GM19455 (cell line): ENCODE results near the gene RGS7.
"Not testable (repeated sequence)": the region's sequence is repeated elsewhere in the genome, so short reads cannot be mapped to it uniquely, and the experiment has no call there.

ENCODE experiments used
- ATAC-seq: cut with Tn5 transposase; IDR thresholded peaks from one replicate; pipeline ENCODE4 v1.9.1; 2021; ENCODE audit not compliant: unreplicated experiment

Gene RGS7

DNA sequence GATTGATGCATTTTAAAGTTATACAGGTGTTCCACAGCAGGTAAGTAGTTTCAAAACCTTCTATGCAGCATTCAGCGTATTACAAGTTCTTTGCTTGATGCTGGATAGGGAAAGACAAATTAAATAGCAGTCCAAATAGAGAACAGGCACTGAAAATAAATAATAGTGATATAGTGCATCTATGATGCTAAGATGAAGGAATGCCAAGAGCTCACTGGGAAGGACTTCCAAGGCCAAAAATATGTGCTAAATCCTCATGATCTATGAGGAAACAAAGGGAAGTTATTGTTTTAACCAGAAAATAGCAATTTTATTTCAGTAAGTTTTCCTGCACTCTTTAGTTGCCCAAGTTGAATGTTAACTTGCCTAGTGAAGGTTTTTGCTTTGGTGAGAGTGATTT lies 617.3 kb downstream of the RGS7 start:
- ATAC-seq = no peak

DNA sequence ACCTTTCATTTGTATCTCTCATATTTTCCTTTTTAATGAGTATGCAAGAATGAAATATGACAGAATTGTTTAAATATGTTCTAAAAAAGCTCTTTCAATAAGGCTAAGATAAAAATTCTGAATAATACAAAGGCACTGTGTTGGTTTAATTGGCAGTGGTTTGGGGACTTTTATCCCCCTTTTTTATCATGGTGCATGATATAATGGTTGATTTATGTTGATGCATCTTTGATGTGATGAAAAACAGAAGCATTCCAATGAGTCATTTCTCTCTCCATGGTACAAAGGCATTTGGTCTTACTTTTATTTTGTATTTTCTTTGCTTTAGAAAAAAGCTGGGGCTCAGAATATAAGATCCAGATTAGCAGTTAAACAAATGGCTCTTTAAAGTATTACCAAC lies 617.9 kb downstream of the RGS7 start:
- no peak for ATAC-seq

GRCh38 chr1:240737766-240738265 lies 619.2 kb downstream of the RGS7 start:
- no peak for ATAC-seq

- ATAC-seq = no peak
Measured at GRCh38 chr1:240737298-240737697, 619.7 kb downstream of the RGS7 start.

DNA sequence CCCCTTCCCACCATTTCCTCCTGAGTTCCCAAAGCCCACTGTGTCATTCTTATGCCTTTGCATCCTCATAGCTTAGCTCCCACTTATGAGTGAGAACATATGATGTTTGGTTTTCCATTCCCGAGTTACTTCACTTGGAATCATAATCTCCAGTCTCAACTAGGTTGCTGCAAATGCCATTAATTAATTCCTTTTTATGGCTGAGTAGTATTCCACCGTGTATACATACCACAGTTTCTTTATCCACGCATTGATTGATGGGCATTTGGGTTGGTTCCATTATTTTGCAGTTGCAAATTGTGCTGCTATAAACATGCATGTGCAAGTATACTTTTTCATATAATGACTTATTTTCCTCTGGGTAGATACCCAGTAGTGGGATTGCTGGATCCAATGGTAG lies 622.3 kb downstream of the RGS7 start:
- not testable (repeated sequence) for ATAC-seq

GRCh38 chr1:240734001-240734400 lies 623.0 kb downstream of the RGS7 start:
- ATAC-seq = no peak

- ATAC-seq = peak; percentile 84
Measured at GRCh38 chr1:240732390-240732789, 624.6 kb downstream of the RGS7 start.
